Sigmoid colon (tissue), 4 donors: ENCODE data around the gene HSDL2.
A peak's percentile ranks its signal among the peaks of the same experiment; 100 is the strongest.

Source experiments
- EP300 ChIP-seq, 4 donors: sonication (generic); formaldehyde crosslinking; IDR thresholded peaks; one replicate each; pipeline ENCODE4 v1.6.1; 2017; ENCODE audit warnings: antibody characterized with exemption in 4 of 4
- POLR2A ChIP-seq, 2 donors: fragments of 450-650 bp; IDR thresholded peaks; one replicate each; pipeline ENCODE4 v1.6.1; 2016; ENCODE audit warnings: antibody characterized with exemption in 2 of 2, mild to moderate bottlenecking in 2 of 2, moderate library complexity in 2 of 2
- TF ChIP-seq, protein P1 (sequence below), 4 experiments: fragments of 450-650 bp in 3 of 4; fragments of 200-600 bp in 1 of 4; IDR thresholded peaks; one replicate each; pipeline ENCODE4 v1.5.1; 2016 to 2019; ENCODE audit warnings: antibody characterized with exemption in 4 of 4, mild to moderate bottlenecking in 3 of 4, moderate library complexity in 2 of 4

DNA sequence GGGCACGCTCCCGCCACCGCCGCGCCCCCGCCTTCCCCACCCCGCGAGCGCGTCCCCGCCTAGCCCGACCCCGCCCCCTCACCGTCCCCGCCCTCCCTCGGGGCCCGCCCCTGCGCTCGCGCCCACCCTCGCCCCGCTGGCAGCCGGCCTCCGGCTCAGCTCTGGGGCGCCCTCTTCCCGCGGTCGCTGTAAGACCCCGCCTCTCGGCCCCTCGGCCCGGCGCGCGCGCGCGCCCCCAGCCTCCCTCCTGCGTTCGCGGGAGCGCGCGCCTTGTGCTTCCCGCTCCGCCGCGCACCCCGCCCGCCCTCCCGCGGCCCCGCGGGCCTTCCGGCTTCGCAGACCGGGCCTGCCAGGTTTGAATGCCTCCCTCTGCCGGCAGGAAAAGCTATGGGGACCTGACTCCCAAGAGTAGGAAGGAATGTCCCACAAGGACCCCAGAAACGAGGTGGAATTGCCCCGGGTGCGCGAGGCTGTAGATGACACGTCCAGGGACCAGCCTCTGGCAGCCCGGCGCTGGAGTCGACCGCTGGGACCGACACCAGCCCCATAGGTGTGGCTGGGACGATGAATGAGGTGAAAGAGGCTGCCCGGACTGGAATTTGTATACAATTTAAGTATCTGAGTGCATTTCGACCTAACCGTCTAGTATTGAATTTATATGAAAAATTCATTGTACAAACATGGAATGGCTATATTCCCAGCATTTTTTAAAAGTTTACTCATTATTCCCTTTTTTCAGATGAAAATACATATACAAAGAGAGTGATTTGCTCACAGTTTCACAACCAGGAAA is 46.1 kb upstream of the HSDL2 start:
- TF ChIP-seq, protein P1, sequence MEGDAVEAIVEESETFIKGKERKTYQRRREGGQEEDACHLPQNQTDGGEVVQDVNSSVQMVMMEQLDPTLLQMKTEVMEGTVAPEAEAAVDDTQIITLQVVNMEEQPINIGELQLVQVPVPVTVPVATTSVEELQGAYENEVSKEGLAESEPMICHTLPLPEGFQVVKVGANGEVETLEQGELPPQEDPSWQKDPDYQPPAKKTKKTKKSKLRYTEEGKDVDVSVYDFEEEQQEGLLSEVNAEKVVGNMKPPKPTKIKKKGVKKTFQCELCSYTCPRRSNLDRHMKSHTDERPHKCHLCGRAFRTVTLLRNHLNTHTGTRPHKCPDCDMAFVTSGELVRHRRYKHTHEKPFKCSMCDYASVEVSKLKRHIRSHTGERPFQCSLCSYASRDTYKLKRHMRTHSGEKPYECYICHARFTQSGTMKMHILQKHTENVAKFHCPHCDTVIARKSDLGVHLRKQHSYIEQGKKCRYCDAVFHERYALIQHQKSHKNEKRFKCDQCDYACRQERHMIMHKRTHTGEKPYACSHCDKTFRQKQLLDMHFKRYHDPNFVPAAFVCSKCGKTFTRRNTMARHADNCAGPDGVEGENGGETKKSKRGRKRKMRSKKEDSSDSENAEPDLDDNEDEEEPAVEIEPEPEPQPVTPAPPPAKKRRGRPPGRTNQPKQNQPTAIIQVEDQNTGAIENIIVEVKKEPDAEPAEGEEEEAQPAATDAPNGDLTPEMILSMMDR (IDR thresholded peaks at IDR 0.05) = peak; percentile 25 to 69 (median 43)
- TF ChIP-seq POLR2A (IDR thresholded peaks at IDR 0.05) (no peak), EP300 (IDR thresholded peaks at IDR 0.05) (no peak)
